GM18909 (cell line): ENCODE measurements around the gene PCDHAC1.

Experiments
- ATAC-seq: cut with Tn5 transposase; IDR thresholded peaks from one replicate; pipeline ENCODE4 v1.9.1; 2021; ENCODE audit warnings: mild to moderate bottlenecking; ENCODE audit not compliant: unreplicated experiment, poor library complexity

The PCDHAC1 gene

GRCh38 chr5:140967226-140967893 lies 41.3 kb downstream of the PCDHAC1 start:
- ATAC-seq, result no peak

GRCh38 chr5:140969880-140970279 lies 43.8 kb downstream of the PCDHAC1 start:
- no peak for ATAC-seq

DNA sequence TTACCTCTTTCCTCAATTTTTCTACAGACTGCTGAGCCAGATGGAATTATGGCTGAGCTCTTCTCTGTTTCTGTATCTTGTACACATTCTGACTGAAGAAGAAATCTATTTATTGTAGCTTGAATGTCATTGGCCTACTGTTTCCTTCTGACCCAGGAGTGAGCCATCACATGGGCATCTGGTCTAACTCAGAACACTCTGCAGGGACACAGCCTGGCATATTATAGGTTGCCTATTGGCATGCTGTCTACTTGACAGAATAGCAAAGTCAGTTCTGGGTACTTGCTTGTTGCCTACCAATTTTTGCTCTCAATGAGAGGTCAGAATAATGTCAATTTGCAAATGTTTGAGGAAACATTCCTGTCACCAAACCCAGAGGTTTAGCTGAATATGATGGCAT lies 47.5 kb downstream of the PCDHAC1 start:
- no peak for ATAC-seq

DNA sequence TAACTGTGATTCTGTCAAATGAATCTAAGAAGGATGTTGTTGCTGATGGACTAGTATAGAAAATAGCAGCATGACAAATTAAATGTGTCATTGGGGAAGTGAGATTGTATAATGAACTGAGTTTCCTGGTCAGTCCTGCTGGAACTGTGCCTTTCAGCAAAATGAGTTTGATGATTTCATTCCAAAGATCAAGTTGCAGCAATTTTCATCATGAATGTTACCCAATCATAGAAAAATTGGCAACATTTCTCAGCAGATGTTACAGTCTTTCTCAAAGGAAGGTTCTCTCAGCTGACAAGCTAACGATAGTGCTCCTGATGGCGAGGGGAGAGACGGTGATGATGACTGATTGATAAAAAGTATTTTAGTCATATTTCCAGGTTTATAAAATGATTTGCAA lies 50.9 kb downstream of the PCDHAC1 start:
- ATAC-seq, result no peak

GRCh38 chr5:140978260-140978659 lies 52.2 kb downstream of the PCDHAC1 start:
- no peak for ATAC-seq

DNA sequence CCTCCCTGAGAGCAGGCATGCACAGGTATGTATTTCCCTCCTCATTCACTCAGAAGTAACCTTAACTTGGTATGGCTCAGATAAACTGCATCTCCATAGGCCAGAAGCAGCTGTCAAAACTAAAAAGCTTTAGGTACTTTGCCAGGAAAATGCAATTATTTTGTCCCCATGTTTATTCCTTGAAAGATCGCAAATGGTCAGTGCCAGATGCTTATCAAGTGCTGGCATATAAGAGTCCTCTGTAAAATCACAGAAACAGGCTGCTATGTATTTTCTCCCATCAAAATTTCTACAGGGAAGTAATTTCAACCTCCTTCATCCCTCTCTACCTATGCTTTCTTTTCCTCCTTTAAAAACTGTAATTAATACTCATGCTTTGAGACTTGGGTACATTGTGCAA lies 52.9 kb downstream of the PCDHAC1 start:
- no peak for ATAC-seq
